ENCODE results near the gene TMEM130.
A peak's percentile ranks its signal among the peaks of the same experiment; 100 is the strongest.

TMEM130 gene

GRCh38 chr7:98869597-98870120 lies at the start of gene TMEM130:
Gene TMEM130 (minus strand): TSS chr7:98870014. CDS start chr7:98869861, 153 bp downstream.
- DNase-seq (ENCODE audit: low spot score), result no peak

DNA sequence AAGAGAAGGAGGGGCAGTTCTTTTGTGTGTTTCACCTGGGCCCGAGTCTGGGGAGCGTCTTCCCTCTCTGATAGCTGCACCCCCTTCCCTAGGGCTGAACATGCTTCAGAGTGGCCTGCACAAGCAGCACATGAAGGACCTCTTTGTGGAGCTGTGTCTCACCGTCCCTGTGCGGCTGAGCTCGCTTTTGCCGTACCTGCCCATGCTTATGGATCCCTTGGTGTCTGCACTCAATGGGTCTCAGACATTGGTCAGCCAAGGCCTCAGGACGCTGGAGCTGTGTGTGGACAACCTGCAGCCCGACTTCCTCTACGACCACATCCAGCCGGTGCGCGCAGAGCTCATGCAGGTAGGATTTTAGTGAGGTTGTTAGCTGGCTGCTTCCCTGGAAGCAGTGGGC lies 47.5 kb upstream of the TMEM130 start:
- DNase-seq (ENCODE audit: low spot score), result no peak

GRCh38 chr7:98913612-98914011 lies 43.8 kb upstream of the TMEM130 start:
- DNase-seq (ENCODE audit: low spot score), result no peak

GRCh38 chr7:98913026-98913425 lies 43.2 kb upstream of the TMEM130 start:
- no peak for DNase-seq (ENCODE audit: low spot score)

GRCh38 chr7:98911916-98912315 lies 42.1 kb upstream of the TMEM130 start:
- DNase-seq (ENCODE audit: low spot score), result no peak

DNA sequence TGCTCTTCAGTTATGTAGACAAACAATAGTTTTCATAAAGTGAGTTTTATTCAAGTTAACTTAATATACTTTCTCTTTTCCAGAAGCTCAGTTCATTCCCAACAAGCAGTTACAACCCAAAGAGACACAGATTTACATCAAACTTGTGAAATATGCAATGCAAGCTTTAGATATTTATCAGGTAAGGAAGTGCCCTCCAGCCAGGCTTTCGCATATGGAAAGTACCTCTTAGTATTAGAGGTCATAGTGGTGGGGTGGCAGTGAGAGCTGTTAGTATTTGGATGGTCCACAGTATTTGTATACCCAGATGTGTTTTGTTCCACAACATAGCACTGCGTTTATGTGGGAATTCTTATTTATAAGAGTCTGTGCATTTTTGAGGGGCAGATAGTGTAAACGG lies 40.6 kb upstream of the TMEM130 start:
- DNase-seq (ENCODE audit: low spot score), result no peak

GRCh38 chr7:98909487-98909886 lies 39.7 kb upstream of the TMEM130 start:
- DNase-seq (ENCODE audit: low spot score), result no peak

DNA sequence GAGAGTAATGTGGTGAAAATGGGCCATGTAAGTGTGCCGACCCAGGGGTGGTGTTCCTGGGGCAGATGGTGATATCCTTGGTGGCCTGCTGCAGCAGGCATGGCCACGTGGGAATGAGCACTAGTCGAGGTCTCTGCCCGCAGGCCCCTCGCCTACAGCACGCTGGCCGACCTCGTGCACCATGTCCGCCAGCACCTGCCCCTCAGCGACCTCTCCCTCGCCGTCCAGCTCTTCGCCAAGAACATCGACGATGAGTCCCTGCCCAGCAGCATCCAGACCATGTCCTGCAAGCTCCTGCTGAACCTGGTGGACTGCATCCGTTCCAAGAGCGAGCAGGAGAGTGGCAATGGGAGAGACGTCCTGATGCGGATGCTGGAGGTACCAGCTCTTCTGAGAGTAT lies 38.8 kb upstream of the TMEM130 start:
- DNase-seq (ENCODE audit: low spot score), result no peak

GRCh38 chr7:98907570-98907969 lies 37.8 kb upstream of the TMEM130 start:
- no peak for DNase-seq (ENCODE audit: low spot score)

- DNase-seq (ENCODE audit: low spot score), result no peak
Observed at GRCh38 chr7:98903246-98903645, 33.4 kb upstream of the TMEM130 start.

DNA sequence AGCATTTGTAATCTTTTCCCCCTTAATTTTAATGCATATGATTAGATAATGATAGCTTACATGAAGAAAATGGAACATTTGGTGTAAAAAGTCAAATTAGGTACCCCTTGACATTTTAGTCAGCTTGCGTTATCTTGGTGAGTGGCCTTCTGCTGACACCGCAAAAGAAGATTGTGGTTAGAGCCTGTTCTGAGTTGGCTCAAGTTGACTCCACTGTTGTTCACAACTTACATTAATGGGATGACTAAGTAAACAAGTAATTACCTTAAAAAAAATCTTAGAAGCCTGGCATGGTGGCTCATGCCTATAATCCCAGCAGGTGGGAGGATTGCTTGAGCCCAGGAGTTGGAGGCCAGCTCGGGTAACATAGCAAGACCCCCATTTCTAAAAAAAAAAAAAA lies 32.7 kb upstream of the TMEM130 start:
- no peak for DNase-seq (ENCODE audit: low spot score)

DNA sequence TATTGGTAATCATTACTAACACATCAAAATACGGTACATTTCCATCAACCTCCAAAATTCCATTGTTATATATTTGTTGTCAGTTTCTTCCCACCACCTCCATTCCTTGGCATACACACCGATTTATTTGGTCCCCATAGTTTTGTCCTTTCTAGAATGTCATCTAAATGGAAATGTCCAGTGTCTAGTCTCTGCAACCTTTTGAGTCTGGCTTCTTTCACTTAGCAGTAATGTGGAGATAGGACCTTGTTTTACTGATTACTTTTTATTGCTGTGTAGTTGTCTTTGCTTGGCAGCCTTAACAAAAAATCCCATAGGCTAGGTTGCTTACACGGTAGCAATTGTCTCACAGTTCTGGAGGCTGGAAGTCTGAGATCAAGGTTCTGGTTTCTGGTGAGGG lies 31.0 kb upstream of the TMEM130 start:
- no peak for DNase-seq (ENCODE audit: low spot score)

DNA sequence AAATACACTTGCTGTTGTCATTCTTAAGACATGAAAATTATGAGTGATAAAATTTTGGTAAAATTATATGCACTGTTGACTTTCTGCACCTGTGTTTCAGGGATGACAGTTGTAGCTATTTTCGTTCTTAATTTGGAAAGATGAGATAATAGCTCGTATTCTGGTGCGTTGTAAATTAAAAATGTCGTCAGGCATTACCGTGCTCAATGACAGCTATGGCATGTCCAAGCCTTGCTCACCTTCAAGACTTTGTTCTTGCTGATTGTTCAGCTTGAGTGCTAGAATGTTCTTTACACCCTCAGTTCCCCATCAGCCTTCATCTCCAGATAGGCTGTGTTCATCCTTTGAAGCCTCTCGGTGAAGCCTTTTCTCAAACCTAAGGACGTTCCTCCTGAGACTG lies 30.0 kb upstream of the TMEM130 start:
- DNase-seq (ENCODE audit: low spot score), result no peak

GRCh38 chr7:98892609-98893008 lies 22.8 kb upstream of the TMEM130 start:
- DNase-seq (ENCODE audit: low spot score), result no peak

DNA sequence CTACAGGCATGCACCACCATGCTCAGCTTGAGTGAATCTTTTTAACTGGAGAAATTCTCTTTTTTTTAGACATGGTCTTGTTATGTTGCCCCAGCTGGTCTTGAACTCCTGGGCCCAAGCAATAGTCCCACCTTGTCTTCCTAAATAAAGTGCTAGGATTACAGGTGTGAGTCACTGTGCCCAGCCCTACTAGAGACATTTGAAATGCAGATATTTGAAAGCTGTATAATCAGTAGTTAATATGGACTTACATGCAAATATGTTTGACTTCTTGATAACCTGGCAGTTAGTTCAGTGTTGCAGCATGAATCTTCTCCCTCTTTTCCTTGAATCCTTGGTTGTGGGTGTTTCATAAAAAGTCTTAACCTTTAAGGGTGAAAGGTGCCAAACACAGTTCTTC lies 17.2 kb upstream of the TMEM130 start:
- DNase-seq (ENCODE audit: low spot score), result no peak

- DNase-seq (ENCODE audit: low spot score), result no peak
Observed at GRCh38 chr7:98884416-98884815, 14.6 kb upstream of the TMEM130 start.

GRCh38 chr7:98881561-98882315 lies 11.9 kb upstream of the TMEM130 start:
- DNase-seq (ENCODE audit: low spot score), result no peak

DNA sequence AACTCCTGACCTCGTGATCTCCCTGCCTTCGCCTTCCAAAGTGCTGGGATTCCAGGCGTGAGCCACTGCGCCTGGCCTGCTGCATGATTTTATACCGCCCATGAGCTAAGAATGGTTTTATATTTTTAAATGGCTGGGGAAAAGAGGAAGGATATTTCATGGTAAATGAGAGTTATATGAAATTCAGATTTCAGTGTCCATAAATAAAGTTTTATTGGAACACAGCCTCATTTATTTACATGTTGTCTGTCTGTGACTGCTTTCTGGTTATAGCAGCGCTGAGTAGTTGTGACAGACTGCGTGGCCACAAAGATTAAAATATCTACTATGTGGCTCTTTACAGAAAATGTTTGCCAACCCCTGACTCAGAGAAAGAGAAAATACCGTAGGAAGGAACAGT lies 10.7 kb upstream of the TMEM130 start:
- no peak for DNase-seq (ENCODE audit: low spot score)

- DNase-seq (ENCODE audit: low spot score), result no peak
Observed at GRCh38 chr7:98879979-98880315, 10.1 kb upstream of the TMEM130 start.

DNA sequence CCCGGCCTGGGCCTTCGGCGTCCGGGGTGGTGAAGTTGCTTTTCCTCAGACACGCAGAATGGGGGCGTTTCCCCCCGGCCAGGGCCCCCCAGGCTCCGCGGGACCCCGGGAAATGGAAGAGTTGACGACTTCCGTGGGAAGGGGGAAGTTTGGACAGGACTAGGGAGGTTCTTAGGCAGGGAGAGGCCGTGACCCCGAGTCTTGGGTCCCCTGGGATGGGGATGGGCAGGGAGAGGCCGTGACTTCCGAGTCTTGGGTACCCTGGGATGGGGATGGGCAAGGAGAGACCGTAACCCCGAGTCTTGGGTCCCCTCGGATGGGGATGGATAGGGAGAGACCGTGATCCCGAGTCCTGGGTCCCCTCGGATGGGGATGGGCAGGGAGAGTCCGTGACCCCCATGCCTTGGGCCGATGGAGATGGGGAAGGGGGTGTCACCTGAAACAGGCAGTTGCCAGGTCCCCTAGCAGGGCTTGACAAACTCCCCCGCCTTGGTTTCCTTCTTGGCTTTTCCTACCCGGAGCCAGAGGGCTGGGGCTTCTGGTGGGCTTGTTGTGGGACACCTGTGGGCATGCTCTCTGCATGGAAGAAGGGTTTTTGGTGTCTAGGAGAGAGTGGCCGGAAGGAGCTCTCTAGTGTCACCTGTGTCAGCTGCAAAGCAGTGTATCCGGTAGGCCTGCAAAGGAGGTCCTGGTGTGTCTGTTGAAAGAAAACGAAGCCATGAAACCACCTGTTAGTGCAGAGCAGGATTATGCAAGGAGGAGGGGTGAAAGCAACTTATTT lies 9.6 kb upstream of the TMEM130 start:
- DNase-seq (ENCODE audit: low spot score), result peak; percentile 79

GRCh38 chr7:98878365-98879197 lies 8.8 kb upstream of the TMEM130 start, which contains the start of gene TRRAP:
Gene TRRAP (plus strand): TSS chr7:98878532. CDS start chr7:98881151, 2,619 bp downstream.
- peak; percentile 68 for DNase-seq (ENCODE audit: low spot score)

DNA sequence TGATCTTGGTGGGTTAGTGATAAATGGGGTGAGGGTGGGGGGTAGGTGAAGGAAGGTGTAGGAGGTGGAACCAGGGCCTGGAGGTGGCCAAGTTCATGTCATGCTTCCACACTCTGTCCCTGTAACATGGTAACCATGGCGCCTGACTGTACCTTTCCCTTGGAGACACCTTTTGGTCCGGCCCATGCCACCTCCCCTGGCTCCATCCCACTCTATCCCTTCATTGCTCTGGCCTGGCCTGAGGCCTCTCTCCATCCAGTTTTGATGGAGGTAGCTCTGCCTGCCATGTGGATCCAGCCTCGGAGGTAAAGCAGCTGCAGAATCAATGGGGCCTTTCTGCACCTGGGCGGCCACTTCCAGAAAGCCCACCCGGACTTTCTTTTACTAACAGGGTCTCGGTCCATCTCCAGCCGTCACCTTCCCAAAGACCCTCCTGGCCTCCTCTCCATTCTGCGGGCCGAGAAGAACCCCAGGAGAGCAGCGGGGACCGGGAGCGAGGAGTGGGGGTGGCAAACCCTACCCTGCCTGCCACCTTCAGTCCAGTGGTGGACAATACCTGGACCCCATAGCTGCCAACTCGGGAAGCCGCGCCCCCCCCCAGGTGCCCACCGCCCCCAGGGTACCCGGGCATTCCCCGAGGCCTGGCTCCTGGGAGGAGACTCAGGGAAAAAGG lies 8.0 kb upstream of the TMEM130 start:
- no peak for DNase-seq (ENCODE audit: low spot score)
